Astrocyte (in vitro differentiated cells and primary cell): ENCODE results near the gene PPP1R17. TPM values are rescaled to one million over a fixed set of nuclear protein-coding genes. Genes with fewer than 3 reads are reported as not detected.

ENCODE experiments used
- DNase-seq: peaks from one replicate; pipeline ENCODE4 v3.0.0-alpha.2; 2010; ENCODE audit warnings: low read depth
- FAIRE-seq: peaks from 2 replicates; lab custom pipeline; 2011; peaks lifted over from hg19 to GRCh38; lab: Jason Lieb, UNC
- H2AFZ ChIP-seq: 2 replicates; pipeline ENCODE4 v1.6.0; 2012; ENCODE audit warnings: low read depth, low read length, inconsistent platforms
- H3K27ac ChIP-seq: 2 replicates; pipeline ENCODE4 v1.5.1; 2011; ENCODE audit warnings: low read depth, low read length, inconsistent platforms
- H3K27me3 ChIP-seq: 2 replicates; pipeline ENCODE4 v1.6.0; 2011; ENCODE audit warnings: low read length, inconsistent platforms; ENCODE audit not compliant: insufficient read depth
- H3K36me3 ChIP-seq: 2 replicates; pipeline ENCODE4 v1.5.1; 2011; ENCODE audit warnings: low read length, inconsistent platforms; ENCODE audit not compliant: insufficient read depth
- H3K4me1 ChIP-seq: 2 replicates; pipeline ENCODE4 v1.5.1; 2011; ENCODE audit warnings: low read length, inconsistent platforms; ENCODE audit not compliant: insufficient read depth
- H3K4me2 ChIP-seq: 2 replicates; pipeline ENCODE4 v1.6.0; 2012; ENCODE audit warnings: low read length, inconsistent platforms
- H3K4me3 ChIP-seq: 2 replicates; pipeline ENCODE4 v1.5.1; 2011; ENCODE audit warnings: low read depth, mild to moderate bottlenecking, low read length, inconsistent platforms; ENCODE audit not compliant: insufficient read depth
- H3K79me2 ChIP-seq: 2 replicates; pipeline ENCODE4 v1.6.0; 2012; ENCODE audit warnings: mild to moderate bottlenecking, low read length, inconsistent platforms; ENCODE audit not compliant: insufficient read depth
- H3K9ac ChIP-seq: 2 replicates; pipeline ENCODE4 v1.6.0; 2012; ENCODE audit warnings: mild to moderate bottlenecking, low read length, inconsistent platforms
- H3K9me3 ChIP-seq: 2 replicates; pipeline ENCODE4 v1.5.1; 2012; ENCODE audit warnings: low read depth, mild to moderate bottlenecking, low read length, inconsistent platforms; ENCODE audit not compliant: insufficient read depth
- H4K20me1 ChIP-seq: 2 replicates; pipeline ENCODE4 v1.6.0; 2012; ENCODE audit warnings: low read length, inconsistent platforms; ENCODE audit not compliant: insufficient read depth
- H3K27ac Mint-ChIP-seq: one replicate; pipeline ENCODE4 v1.8.0; 2021; ENCODE audit warnings: mild to moderate bottlenecking, mixed read lengths; ENCODE audit not compliant: unreplicated experiment
- H3K27me3 Mint-ChIP-seq: one replicate; pipeline ENCODE4 v1.8.0; 2021; ENCODE audit warnings: low read depth, mixed read lengths; ENCODE audit not compliant: unreplicated experiment
- H3K36me3 Mint-ChIP-seq: one replicate; pipeline ENCODE4 v1.8.0; 2021; ENCODE audit warnings: low read depth, mixed read lengths; ENCODE audit not compliant: unreplicated experiment
- H3K4me1 Mint-ChIP-seq: one replicate; pipeline ENCODE4 v1.8.0; 2021; ENCODE audit warnings: low read depth, mixed read lengths; ENCODE audit not compliant: unreplicated experiment
- H3K4me3 Mint-ChIP-seq: one replicate; pipeline ENCODE4 v1.8.0; 2021; ENCODE audit warnings: mild to moderate bottlenecking, moderate library complexity, mixed read lengths; ENCODE audit not compliant: unreplicated experiment
- H3K9me3 Mint-ChIP-seq: one replicate; pipeline ENCODE4 v1.8.0; 2021; ENCODE audit warnings: mild to moderate bottlenecking, mixed read lengths; ENCODE audit not compliant: unreplicated experiment
- CTCF ChIP-seq: IDR thresholded peaks from 2 replicates; pipeline ENCODE4 v1.5.1; 2011; ENCODE audit warnings: low read depth, mild to moderate bottlenecking, inconsistent platforms, low read length, moderate library complexity; ENCODE audit not compliant: insufficient read depth
- EZH2 ChIP-seq: IDR thresholded peaks from 2 replicates; pipeline ENCODE4 v1.6.1; 2012; ENCODE audit warnings: mild to moderate bottlenecking, low read length, inconsistent platforms; ENCODE audit not compliant: insufficient read depth
- total RNA-seq: library from RNA; stranded (reverse); gene quantifications from 2 replicates; pipeline ENCODE4 v1.2.1, GENCODE V29; 2021

PPP1R17 gene
- total RNA-seq, 1 donor from 2014 or later = not detected

GRCh38 chr7:31690935-31691334 is 3.9 kb downstream of the PPP1R17 start:
- Histone ChIP-seq H3K4me3 (no peak overlapping the region), H3K4me2 (no peak overlapping the region), H3K9ac (no peak overlapping the region), H4K20me1 (no peaks in the 10 kb centered on the region), H2AFZ (no peak overlapping the region), H3K79me2 (no peaks in the 10 kb centered on the region), H3K27me3 (no peaks in the 10 kb centered on the region), H3K27ac (no peak overlapping the region), H3K36me3 (no peaks in the 10 kb centered on the region), H3K4me1 (no peaks in the 10 kb centered on the region), H3K9me3 (no peaks in the 10 kb centered on the region)
- TF ChIP-seq EZH2 (no peak), CTCF (no peak)
- no peaks in the 10 kb centered on the region for H3K9me3 Mint-ChIP-seq
- H3K27ac Mint-ChIP-seq = no peak overlapping the region
- H3K27me3 Mint-ChIP-seq = peaks cover 11% of the 10 kb centered on the region
- DNase-seq (no peak), FAIRE-seq (no peak)
- H3K36me3 Mint-ChIP-seq = no peaks in the 10 kb centered on the region
- no peak overlapping the region for H3K4me3 Mint-ChIP-seq
- no peaks in the 10 kb centered on the region for H3K4me1 Mint-ChIP-seq

GRCh38 chr7:31692451-31692850 is 5.4 kb downstream of the PPP1R17 start:
- Mint-ChIP-seq H3K9me3 (no peaks in the 10 kb centered on the region), H3K36me3 (no peaks in the 10 kb centered on the region)
- no peaks in the 10 kb centered on the region for H3K4me1 ChIP-seq

More at GRCh38 chr7:31692451-31692850, 5.4 kb downstream of the PPP1R17 start:
- TF ChIP-seq CTCF = no peak
- no peak for TF ChIP-seq EZH2
- FAIRE-seq = no peak
- DNase-seq = no peak
- Histone ChIP-seq H3K79me2 (no peaks in the 10 kb centered on the region), H3K27me3 (no peaks in the 10 kb centered on the region), H3K9me3 (no peaks in the 10 kb centered on the region), H4K20me1 (no peaks in the 10 kb centered on the region), H3K36me3 (no peaks in the 10 kb centered on the region), H2AFZ (no peak overlapping the region), H3K4me2 (no peak overlapping the region), H3K27ac (no peak overlapping the region), H3K4me3 (no peak overlapping the region), H3K9ac (no peak overlapping the region)
- Mint-ChIP-seq H3K4me1 (no peaks in the 10 kb centered on the region), H3K4me3 (no peak overlapping the region), H3K27me3 (peaks cover 4% of the 10 kb centered on the region), H3K27ac (no peak overlapping the region)
